Activated CD8-positive, alpha-beta memory T cell treated with anti-CD3 and anti-CD28 coated beads for 4 hours (primary cell): Measurements from ENCODE around the gene CYTH4.
"Not testable (repeated sequence)": the region's sequence is repeated elsewhere in the genome, so short reads cannot be mapped to it uniquely, and the experiment has no call there.

ENCODE experiments used
- DNase-seq, 2 donors: peaks; one replicate each; pipeline ENCODE4 v3.0.0-alpha.2; 2020; ENCODE audit warnings: low read depth in 2 of 2

Gene CYTH4

DNA sequence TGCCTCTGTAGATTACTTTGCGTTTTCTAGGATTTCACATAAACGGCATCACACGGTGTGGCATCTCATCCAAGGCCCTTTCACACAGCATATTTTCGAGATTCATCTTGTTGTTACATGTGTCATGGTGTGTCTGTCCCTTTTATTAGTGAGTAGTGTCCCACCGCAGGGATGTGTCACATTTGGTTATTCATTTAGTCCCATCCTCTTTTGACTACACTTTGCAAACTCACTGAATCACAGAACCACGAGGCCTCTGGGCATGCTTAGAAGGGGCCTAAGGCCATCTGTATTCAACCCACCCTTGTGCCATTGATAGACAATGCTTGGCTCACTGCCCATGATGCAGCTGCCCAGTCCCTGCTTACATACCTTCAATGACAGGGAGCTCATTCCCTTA lies 34.1 kb upstream of the CYTH4 start:
- no peak for DNase-seq

DNA sequence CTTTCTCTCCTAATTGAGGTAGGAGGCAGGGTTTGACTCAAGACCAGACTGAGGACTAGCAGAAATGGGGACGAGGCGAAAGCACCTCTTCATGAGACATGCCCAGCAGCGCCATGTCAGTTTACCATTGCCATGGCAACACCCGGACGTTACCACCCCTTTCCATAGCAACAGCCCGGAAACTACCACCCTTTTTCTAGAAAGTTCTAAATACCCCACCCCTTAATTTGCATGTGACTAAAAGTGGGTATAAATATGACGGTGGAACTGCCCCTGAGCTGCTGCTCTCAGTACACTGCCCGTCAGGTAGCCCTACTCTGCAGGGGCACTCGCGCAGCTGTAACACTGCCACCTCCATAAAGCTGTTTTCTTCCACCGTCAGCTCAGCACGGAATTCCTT lies 32.3 kb upstream of the CYTH4 start:
- no peak for DNase-seq

DNA sequence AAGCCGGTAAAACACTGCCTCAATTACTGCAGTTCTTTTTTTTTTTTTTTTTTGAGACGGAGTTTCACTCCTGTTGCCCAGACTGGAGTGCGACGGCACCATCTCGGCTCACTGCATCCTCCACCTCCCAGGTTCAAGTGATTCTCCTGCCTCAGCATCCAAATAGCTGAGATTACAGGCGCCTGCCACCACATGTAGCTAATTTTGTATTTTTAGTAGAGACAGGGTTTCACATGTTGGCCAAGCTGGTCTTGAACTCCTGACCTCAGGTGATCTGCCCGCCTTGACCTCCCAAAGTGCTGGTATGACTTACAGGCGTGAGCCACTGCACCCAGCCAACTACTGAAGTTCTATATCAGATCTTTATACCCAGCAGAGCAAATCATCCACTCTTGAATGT lies 30.5 kb upstream of the CYTH4 start:
- DNase-seq, result not testable (repeated sequence)

GRCh38 chr22:37253126-37253660 lies 29.1 kb upstream of the CYTH4 start:
- DNase-seq, result no peak

DNA sequence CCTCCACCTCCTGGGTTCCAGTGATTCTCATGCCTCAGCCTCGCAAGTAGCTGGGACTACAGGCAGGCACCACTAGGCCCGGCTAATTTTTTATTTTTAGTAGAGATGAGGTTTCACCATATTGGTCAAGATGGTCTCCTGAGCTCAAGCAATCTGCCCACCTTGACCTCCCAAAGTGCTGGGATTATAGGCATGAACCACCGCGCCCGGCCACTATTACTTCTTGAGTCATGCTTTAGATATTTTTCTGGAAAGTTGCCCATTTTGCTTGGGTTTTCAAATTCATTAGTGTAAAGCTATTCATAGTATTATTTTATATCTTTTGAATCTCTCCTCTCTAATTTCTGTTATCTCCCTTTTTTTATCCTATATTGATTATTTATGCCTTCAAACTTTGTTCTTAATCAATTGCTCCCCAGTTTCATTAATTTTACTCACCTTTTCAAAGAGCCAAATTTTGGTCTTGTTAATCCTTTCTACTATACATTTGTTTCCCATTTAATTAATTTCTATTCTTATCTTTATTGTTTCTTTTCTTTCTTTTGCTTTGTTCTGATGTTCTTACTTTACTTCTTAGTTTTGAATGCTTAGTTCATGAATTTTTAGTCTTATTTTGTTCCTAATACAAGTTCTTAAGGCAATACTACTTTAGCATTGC lies 28.0 kb upstream of the CYTH4 start:
- DNase-seq, result no peak

GRCh38 chr22:37254867-37255233 lies 27.5 kb upstream of the CYTH4 start:
- DNase-seq, result no peak

- no peak for DNase-seq
Observed at GRCh38 chr22:37255558-37256006, 26.7 kb upstream of the CYTH4 start.

- no peak for DNase-seq
Observed at GRCh38 chr22:37256075-37256726, 26.1 kb upstream of the CYTH4 start.

GRCh38 chr22:37258005-37258752 lies 24.1 kb upstream of the CYTH4 start:
- DNase-seq, result no peak

DNA sequence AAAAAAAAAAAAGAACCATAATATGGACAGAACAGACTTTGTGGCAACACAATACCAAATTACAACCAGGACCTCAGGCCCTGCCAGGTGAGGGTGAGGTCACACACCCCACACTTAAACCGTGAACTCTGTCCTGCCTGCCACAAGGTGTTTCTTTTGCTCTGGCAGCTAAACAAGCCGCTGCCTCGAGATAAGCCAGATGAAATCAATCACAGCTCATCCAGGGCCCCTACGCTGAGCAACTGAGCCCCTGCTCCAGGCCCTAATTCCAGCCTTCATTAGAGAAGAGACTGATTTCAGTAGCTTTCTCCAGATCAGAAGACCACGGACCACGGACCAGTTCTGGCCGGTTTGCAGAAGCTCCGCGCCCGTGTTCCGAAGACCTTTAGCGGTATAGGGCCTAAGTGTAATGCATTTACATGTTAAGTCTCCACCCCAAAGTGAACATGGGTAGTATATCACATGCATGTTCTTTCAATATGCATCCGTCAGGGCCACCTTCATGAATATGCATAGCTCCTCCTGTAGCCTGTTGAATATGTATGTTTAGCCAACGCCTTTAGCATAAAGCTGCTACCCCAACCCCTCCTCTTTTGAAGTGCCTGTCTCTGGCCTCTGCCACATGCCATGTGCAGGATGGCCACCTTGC lies 23.4 kb upstream of the CYTH4 start:
- DNase-seq, result no peak

- DNase-seq, result no peak
Observed at GRCh38 chr22:37259540-37260029, 22.7 kb upstream of the CYTH4 start.

DNA sequence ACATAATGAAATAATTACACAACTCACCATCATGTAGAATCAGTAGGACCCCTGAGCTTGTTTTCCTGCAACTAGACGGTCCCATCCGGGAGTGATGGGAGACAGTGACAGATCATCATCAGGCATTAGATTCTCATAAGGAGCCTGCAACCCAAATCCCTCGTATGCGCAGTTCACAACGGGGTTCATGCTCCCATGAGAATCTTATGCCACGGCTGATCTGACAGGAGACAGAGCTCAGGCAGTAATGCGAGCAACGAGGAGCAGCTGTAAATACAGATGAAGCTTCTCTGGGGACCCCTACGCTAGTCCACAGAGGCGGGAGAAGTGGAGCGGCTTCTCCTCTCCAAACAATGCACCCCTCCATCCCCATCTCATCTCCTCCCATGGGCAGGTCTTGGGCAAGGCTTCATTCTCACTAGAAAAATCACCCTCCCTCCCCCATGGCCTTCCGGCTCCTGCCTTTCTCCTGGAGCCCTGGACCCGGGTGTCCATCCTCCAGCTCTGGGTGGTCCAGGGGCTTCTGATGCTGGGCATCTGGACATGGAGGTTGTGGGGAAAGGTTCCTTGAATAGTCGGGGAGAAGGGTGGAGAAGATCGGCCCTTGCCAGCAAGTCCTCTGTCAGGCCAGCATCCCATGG lies 22.0 kb upstream of the CYTH4 start:
- no peak for DNase-seq

DNA sequence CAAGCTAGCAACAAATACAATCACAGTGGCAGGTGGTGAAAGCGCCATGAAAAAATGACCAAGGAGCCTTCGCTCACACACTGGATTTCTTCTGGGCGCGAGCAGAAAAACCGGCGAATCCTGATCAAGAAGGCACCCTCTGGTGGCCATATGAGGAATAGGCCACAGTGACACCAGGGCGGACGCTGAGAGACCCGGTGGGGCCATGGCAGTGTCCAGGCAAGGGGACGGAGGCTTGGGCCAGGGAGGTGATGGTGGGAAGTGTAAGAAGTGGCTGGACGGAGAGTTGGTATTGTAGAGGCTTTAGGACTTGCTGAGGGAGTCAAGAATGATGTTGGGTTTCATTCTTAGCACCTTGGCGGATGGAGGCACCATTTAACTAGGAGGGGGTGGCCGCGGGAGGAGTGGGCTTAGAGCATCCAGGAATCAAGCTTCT lies 21.4 kb upstream of the CYTH4 start:
- no peak for DNase-seq

DNA sequence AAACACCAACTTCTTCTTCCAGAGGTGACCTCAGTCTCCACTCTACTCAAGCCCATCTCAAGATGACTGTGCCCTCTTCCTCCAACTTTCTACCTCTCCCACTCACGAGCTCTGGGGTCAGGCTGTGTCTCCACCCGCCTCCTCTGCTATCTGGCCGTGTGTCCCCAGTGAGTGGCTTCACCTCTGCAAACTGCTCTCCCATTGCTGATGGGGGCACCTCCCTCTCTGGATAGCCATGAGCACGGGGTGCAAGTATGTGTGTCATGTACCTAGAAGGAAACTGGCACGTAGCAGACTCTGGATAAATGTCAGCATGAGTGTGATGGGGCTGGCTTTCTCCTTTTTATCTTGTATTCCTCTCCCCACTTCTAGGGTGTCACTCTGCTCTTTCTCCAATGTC lies 20.0 kb upstream of the CYTH4 start:
- no peak for DNase-seq

- DNase-seq, result no peak
Observed at GRCh38 chr22:37263966-37264887, 18.1 kb upstream of the CYTH4 start.

DNA sequence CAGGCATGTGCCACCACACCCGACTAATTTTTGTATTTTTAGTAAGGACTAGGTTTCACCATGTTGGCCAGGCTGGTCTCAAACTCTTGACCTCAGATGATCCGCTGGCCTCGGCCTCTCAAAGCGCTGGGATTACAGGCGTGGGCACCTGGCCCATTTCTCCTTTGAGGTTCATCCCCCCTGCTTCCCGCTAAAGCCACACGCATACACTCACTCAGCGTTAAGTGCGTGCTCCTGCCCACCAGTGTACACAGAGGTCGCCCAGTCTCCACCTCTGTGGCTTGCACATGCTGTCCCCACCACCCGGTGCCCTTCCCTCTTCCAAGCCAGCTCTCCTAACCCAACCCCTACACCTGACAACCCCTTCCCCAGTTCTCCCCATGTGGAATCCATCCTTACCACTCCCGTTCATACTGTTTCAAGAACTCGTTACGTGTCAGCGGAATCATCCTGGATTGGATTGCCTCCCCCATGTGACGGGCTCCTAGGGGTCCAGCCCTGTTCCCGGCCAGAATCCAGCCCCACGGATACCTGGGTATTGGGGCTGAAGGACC lies 15.7 kb upstream of the CYTH4 start:
- no peak for DNase-seq

DNA sequence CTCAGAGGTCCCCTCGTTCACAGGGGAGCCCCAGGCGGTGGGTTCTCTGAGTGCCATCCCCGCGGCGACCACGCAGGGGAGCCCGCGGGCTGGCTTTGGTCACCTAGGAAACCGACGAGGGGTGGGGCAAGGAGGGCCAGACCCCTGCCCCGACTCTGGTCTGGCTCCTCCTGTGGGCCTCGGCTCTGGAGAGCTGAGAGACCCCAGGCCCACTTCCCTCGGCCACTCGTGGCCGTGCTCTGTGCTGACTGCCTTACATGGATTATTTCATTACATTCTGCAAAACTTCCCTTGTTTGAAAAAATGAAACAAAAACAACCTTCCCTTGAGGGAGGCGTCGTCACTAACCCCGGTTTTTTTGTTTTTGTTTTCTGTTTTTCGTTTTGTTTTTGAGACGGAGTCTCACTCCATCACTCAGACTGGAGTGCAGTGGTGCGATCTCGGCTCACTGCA lies 15.1 kb upstream of the CYTH4 start:
- peak in 1 of 2 donors; percentile 45 for DNase-seq

DNA sequence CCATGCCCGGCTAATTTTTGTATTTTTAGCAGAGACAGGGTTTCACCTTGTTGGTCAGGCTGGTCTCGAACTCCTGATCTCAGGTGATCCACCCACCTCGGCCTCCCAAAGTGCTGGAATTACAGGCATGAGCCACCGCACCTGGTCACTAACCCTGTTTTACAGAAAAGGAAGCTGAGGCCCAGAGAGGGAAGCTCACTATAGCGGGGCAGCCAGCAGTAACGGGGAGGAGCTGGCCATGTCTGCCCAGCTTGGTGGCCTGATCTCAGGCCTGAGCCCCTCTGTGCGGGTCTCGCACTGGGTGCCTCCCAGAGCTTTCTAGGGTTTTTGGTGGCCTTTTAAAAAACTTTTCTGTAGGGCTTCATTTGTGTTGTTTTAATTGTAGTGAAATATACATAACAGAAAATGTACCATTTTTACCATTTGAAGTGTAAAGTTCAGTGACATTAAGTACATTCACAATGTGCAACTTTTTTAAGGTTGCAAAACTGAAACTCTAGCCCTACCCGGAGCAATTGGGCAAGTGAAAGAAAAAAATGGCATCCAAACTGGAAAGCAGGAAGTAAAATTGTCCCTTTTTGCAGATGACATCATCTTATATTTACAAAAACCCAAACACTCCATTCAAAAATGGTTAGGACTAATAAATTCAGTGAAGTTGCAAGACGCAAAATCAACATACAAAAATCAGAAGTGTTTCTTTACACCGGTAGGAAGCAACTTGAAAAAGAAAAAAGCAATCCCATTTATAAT lies 14.5 kb upstream of the CYTH4 start:
- DNase-seq, result no peak
